OCI-LY1 (cell line): ENCODE data around the gene PTCD1.

ENCODE experiments used
- H2AFZ ChIP-seq: fragments of 200-600 bp; sonication (generic), shearing (Covaris generic); 2 replicates; pipeline ENCODE4 v1.6.0; 2014; ENCODE audit warnings: antibody characterized with exemption, mild to moderate bottlenecking, low read length
- H3F3A ChIP-seq: fragments of 200-600 bp; sonication (generic), shearing (Covaris generic); 2 replicates; pipeline ENCODE4 v1.6.0; 2014; ENCODE audit warnings: mild to moderate bottlenecking, antibody characterized with exemption, low read length, moderate library complexity; ENCODE audit not compliant: insufficient read depth
- H3K27ac ChIP-seq: fragments of 200-600 bp; sonication (generic); 2 replicates; pipeline ENCODE4 v1.5.1; 2014; ENCODE audit warnings: low read length, mixed run types, mild to moderate bottlenecking, low read depth; ENCODE audit not compliant: poor library complexity, severe bottlenecking
- H3K27me3 ChIP-seq: fragments of 200-600 bp; sonication (generic); 2 replicates; pipeline ENCODE4 v1.6.0; 2014; ENCODE audit warnings: antibody characterized with exemption, mild to moderate bottlenecking, low read length, moderate library complexity; ENCODE audit not compliant: insufficient read depth
- H3K36me3 ChIP-seq: fragments of 200-600 bp; sonication (generic); 2 replicates; pipeline ENCODE4 v1.6.1; 2014; ENCODE audit warnings: mild to moderate bottlenecking, antibody characterized with exemption, low read length, moderate library complexity, mixed read lengths; ENCODE audit not compliant: insufficient read depth
- H3K4me1 ChIP-seq: fragments of 200-600 bp; sonication (generic); 2 replicates; pipeline ENCODE4 v1.5.1; 2014; ENCODE audit warnings: mild to moderate bottlenecking, low read length, moderate library complexity; ENCODE audit not compliant: insufficient read depth, severe bottlenecking
- H3K4me2 ChIP-seq: fragments of 200-600 bp; sonication (generic), shearing (Covaris generic); 2 replicates; pipeline ENCODE4 v1.6.1; 2014; ENCODE audit warnings: low read length
- H3K4me3 ChIP-seq: fragments of 200-600 bp; sonication (generic); 2 replicates; pipeline ENCODE4 v1.5.1; 2014; ENCODE audit warnings: low read length, low read depth, mild to moderate bottlenecking, mixed read lengths; ENCODE audit not compliant: poor library complexity, severe bottlenecking
- H3K79me2 ChIP-seq: fragments of 200-600 bp; shearing (Covaris generic); 2 replicates; pipeline ENCODE4 v1.6.1; 2016; ENCODE audit warnings: mixed run types, low read length, mixed read lengths; ENCODE audit not compliant: insufficient read depth
- H3K9ac ChIP-seq: fragments of 200-600 bp; sonication (generic), shearing (Covaris generic); 2 replicates; pipeline ENCODE4 v1.6.1; 2014; ENCODE audit warnings: mild to moderate bottlenecking, low read length, mixed read lengths
- H3K9me2 ChIP-seq: fragments of 200-600 bp; sonication (generic), shearing (Covaris generic); 2 replicates; pipeline ENCODE4 v1.6.1; 2014; ENCODE audit warnings: low read depth, mild to moderate bottlenecking, low read length, mixed read lengths
- H3K9me3 ChIP-seq: fragments of 200-600 bp; shearing (Covaris generic); 2 replicates; pipeline ENCODE4 v1.6.1; 2014; ENCODE audit warnings: low read length, mixed read lengths
- H4K20me1 ChIP-seq: fragments of 200-600 bp; sonication (generic), shearing (Covaris generic); 2 replicates; pipeline ENCODE4 v1.6.0; 2016; ENCODE audit warnings: mild to moderate bottlenecking, low read length; ENCODE audit not compliant: insufficient read depth
- CTCF ChIP-seq: fragments of 200-600 bp; sonication (generic), shearing (Covaris generic); IDR thresholded peaks from 2 replicates; pipeline ENCODE4 v1.5.1; 2017; ENCODE audit warnings: mild to moderate bottlenecking, antibody characterized with exemption, low read length, moderate library complexity, mixed read lengths
- EZH2 ChIP-seq: fragments of 200-600 bp; sonication (generic), shearing (Covaris generic); IDR thresholded peaks from 2 replicates; pipeline ENCODE4 v1.8.0; 2017; ENCODE audit warnings: borderline replicate concordance, mixed run types, mild to moderate bottlenecking, antibody characterized with exemption, low read length, moderate library complexity, mixed read lengths

The PTCD1 gene

GRCh38 chr7:99369767-99370391 lies 68.7 kb downstream of the PTCD1 start:
- Histone ChIP-seq H3K27ac (no peak overlapping the region), H3K4me2 (no peak overlapping the region), H3K4me1 (peaks cover 6% of the 10 kb centered on the region)

GRCh38 chr7:99368750-99369389 lies 69.7 kb downstream of the PTCD1 start:
- H2AFZ ChIP-seq = no peak overlapping the region
- TF ChIP-seq CTCF (no peak), EZH2 (no peak)
- H3K4me2 ChIP-seq = no peak overlapping the region
- no peaks in the 10 kb centered on the region for H3K9me3 ChIP-seq
- H3K79me2 ChIP-seq = no peaks in the 10 kb centered on the region
- H3K4me1 ChIP-seq = peaks cover 3% of the 10 kb centered on the region
- no peak overlapping the region for H3K9ac ChIP-seq
- no peaks in the 10 kb centered on the region for H3K27me3 ChIP-seq
- no peaks in the 10 kb centered on the region for H3K9me2 ChIP-seq
- no peaks in the 10 kb centered on the region for H4K20me1 ChIP-seq
- no peaks in the 10 kb centered on the region for H3F3A ChIP-seq
- H3K27ac ChIP-seq = no peak overlapping the region
- peaks cover 45% of the 10 kb centered on the region for H3K36me3 ChIP-seq
- H3K4me3 ChIP-seq = no peak overlapping the region

More at GRCh38 chr7:99369767-99370391, 68.7 kb downstream of the PTCD1 start:
- H4K20me1 ChIP-seq = no peaks in the 10 kb centered on the region
- no peak overlapping the region for H3K9ac ChIP-seq
- H3K27me3 ChIP-seq = no peaks in the 10 kb centered on the region
- H3K9me2 ChIP-seq = no peaks in the 10 kb centered on the region
- H3F3A ChIP-seq = no peaks in the 10 kb centered on the region
- H2AFZ ChIP-seq = no peak overlapping the region
- no peaks in the 10 kb centered on the region for H3K79me2 ChIP-seq
- peaks cover 36% of the 10 kb centered on the region for H3K36me3 ChIP-seq
- H3K9me3 ChIP-seq = no peaks in the 10 kb centered on the region
- no peak overlapping the region for H3K4me3 ChIP-seq
- TF ChIP-seq CTCF = no peak
- no peak for TF ChIP-seq EZH2
